Nephron progenitor cell (in vitro differentiated cells): Measurements from ENCODE around the gene MCCD1.

Experiments
- DNase-seq: peaks from one replicate; pipeline ENCODE4 v3.0.0; 2021
- H3K27ac Mint-ChIP-seq: 2 replicates; pipeline ENCODE4 v1.8.0; 2021; ENCODE audit warnings: mild to moderate bottlenecking, moderate library complexity, mixed read lengths
- H3K27me3 Mint-ChIP-seq: 2 replicates; pipeline ENCODE4 v1.8.0; 2021; ENCODE audit warnings: mild to moderate bottlenecking, low read depth, mixed read lengths; ENCODE audit not compliant: poor library complexity
- H3K36me3 Mint-ChIP-seq: 2 replicates; pipeline ENCODE4 v1.8.0; 2021; ENCODE audit warnings: low read depth, mixed read lengths
- H3K4me1 Mint-ChIP-seq: 2 replicates; pipeline ENCODE4 v1.8.0; 2021; ENCODE audit warnings: mixed read lengths
- H3K4me3 Mint-ChIP-seq: 2 replicates; pipeline ENCODE4 v1.8.0; 2021; ENCODE audit warnings: mild to moderate bottlenecking, moderate library complexity, mixed read lengths
- H3K9me3 Mint-ChIP-seq: 2 replicates; pipeline ENCODE4 v1.8.0; 2021; ENCODE audit warnings: mild to moderate bottlenecking, moderate library complexity, mixed read lengths
- TF ChIP-seq, protein P1 (sequence below): fragments of 200-600 bp; sonication (generic); IDR thresholded peaks from 2 replicates; pipeline ENCODE4 v1.5.0; 2021; ENCODE audit warnings: antibody characterized with exemption

Gene MCCD1

DNA sequence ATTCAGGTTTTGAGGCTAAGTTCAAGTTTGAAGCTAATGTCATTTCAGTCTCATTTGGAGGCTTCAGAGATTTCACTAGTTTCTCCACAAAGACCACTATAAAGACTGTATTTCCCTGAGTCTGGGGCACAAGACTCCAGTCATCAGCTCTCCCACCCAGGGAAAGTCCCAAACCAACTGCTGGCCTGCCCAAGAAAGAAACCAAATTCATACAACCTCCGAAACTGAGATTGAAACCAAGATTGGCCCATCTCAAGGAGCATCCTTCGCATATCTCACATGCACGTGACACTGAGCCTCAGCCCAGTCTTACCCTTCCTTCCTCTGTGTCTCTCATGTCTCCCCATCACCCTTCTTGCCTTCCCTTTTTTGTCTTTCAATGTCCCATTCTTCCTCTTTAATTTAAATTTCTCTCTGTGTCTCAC lies 39.8 kb downstream of the MCCD1 start:
- no peak for DNase-seq
- H3K27ac Mint-ChIP-seq = no peak overlapping the region
- no peak overlapping the region for H3K4me3 Mint-ChIP-seq
- peaks cover 27% of the 10 kb centered on the region for H3K27me3 Mint-ChIP-seq
- H3K36me3 Mint-ChIP-seq = no peaks in the 10 kb centered on the region
- TF ChIP-seq, protein P1, sequence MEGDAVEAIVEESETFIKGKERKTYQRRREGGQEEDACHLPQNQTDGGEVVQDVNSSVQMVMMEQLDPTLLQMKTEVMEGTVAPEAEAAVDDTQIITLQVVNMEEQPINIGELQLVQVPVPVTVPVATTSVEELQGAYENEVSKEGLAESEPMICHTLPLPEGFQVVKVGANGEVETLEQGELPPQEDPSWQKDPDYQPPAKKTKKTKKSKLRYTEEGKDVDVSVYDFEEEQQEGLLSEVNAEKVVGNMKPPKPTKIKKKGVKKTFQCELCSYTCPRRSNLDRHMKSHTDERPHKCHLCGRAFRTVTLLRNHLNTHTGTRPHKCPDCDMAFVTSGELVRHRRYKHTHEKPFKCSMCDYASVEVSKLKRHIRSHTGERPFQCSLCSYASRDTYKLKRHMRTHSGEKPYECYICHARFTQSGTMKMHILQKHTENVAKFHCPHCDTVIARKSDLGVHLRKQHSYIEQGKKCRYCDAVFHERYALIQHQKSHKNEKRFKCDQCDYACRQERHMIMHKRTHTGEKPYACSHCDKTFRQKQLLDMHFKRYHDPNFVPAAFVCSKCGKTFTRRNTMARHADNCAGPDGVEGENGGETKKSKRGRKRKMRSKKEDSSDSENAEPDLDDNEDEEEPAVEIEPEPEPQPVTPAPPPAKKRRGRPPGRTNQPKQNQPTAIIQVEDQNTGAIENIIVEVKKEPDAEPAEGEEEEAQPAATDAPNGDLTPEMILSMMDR = no peak
- peaks cover 28% of the 10 kb centered on the region for H3K4me1 Mint-ChIP-seq
- no peaks in the 10 kb centered on the region for H3K9me3 Mint-ChIP-seq

GRCh38 chr6:31569861-31570536 lies 41.2 kb downstream of the MCCD1 start:
- Mint-ChIP-seq H3K4me1 (peaks cover 29% of the 10 kb centered on the region), H3K27ac (no peak overlapping the region), H3K36me3 (no peaks in the 10 kb centered on the region), H3K4me3 (no peak overlapping the region), H3K27me3 (peaks cover 32% of the 10 kb centered on the region), H3K9me3 (no peaks in the 10 kb centered on the region)
- no peak for DNase-seq
- TF ChIP-seq, protein P1 = no peak

DNA sequence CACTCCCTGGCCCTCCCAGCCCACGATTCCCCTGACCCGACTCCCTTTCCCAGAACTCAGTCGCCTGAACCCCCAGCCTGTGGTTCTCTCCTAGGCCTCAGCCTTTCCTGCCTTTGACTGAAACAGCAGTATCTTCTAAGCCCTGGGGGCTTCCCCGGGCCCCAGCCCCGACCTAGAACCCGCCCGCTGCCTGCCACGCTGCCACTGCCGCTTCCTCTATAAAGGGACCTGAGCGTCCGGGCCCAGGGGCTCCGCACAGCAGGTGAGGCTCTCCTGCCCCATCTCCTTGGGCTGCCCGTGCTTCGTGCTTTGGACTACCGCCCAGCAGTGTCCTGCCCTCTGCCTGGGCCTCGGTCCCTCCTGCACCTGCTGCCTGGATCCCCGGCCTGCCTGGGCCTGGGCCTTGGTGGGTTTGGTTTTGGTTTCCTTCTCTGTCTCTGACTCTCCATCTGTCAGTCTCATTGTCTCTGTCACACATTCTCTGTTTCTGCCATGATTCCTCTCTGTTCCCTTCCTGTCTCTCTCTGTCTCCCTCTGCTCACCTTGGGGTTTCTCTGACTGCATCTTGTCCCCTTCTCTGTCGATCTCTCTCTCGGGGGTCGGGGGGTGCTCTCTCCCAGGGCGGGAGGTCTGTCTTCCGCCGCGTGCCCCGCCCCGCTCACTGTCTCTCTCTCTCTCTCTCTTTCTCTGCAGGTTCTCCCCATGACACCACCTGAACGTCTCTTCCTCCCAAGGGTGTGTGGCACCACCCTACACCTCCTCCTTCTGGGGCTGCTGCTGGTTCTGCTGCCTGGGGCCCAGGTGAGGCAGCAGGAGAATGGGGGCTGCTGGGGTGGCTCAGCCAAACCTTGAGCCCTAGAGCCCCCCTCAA lies 43.5 kb downstream of the MCCD1 start, which contains the start of gene LTA:
Gene LTA, plus strand, starts transcription at position 249 of the 871 bp plus-strand sequence. Its CDS starts 454 bp downstream, at position 703.
- no peaks in the 10 kb centered on the region for H3K9me3 Mint-ChIP-seq
- no peak within 1 kb of the TSS for H3K4me3 Mint-ChIP-seq
- no peaks in the 10 kb centered on the region for H3K36me3 Mint-ChIP-seq
- TF ChIP-seq, protein P1 = no peak
- H3K27ac Mint-ChIP-seq = no peak within 1 kb of the TSS
- DNase-seq = no peak
- peaks cover 44% of the 10 kb centered on the region for H3K4me1 Mint-ChIP-seq
- peaks cover 49% of the 10 kb centered on the region for H3K27me3 Mint-ChIP-seq

DNA sequence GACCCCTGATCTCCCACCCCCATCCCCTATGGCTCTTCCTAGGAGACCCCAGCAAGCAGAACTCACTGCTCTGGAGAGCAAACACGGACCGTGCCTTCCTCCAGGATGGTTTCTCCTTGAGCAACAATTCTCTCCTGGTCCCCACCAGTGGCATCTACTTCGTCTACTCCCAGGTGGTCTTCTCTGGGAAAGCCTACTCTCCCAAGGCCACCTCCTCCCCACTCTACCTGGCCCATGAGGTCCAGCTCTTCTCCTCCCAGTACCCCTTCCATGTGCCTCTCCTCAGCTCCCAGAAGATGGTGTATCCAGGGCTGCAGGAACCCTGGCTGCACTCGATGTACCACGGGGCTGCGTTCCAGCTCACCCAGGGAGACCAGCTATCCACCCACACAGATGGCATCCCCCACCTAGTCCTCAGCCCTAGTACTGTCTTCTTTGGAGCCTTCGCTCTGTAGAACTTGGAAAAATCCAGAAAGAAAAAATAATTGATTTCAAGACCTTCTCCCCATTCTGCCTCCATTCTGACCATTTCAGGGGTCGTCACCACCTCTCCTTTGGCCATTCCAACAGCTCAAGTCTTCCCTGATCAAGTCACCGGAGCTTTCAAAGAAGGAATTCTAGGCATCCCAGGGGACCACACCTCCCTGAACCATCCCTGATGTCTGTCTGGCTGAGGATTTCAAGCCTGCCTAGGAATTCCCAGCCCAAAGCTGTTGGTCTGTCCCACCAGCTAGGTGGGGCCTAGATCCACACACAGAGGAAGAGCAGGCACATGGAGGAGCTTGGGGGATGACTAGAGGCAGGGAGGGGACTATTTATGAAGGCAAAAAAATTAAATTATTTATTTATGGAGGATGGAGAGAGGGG lies 44.7 kb downstream of the MCCD1 start:
- H3K36me3 Mint-ChIP-seq = no peaks in the 10 kb centered on the region
- peak overlapping the region; percentile 40 for H3K27ac Mint-ChIP-seq
- no peak for DNase-seq
- H3K27me3 Mint-ChIP-seq = peaks cover 53% of the 10 kb centered on the region
- TF ChIP-seq, protein P1 = no peak
- H3K4me1 Mint-ChIP-seq = peaks cover 37% of the 10 kb centered on the region
- no peak overlapping the region for H3K4me3 Mint-ChIP-seq
- no peaks in the 10 kb centered on the region for H3K9me3 Mint-ChIP-seq

GRCh38 chr6:31574106-31575061 lies 45.6 kb downstream of the MCCD1 start:
- peaks cover 47% of the 10 kb centered on the region for H3K27me3 Mint-ChIP-seq
- H3K27ac Mint-ChIP-seq = peak overlapping the region; percentile 40
- peaks cover 37% of the 10 kb centered on the region for H3K4me1 Mint-ChIP-seq
- no peak for DNase-seq
- H3K36me3 Mint-ChIP-seq = no peaks in the 10 kb centered on the region
- TF ChIP-seq, protein P1 = no peak
- H3K9me3 Mint-ChIP-seq = no peaks in the 10 kb centered on the region
- H3K4me3 Mint-ChIP-seq = no peak overlapping the region
